Testis (tissue), 2 donors: ENCODE measurements around the gene CACTIN.

Source experiments
- CTCF ChIP-seq, 3 experiments: fragments of 450-650 bp in 2 of 3; fragments of 200-600 bp in 1 of 3; sonication (generic) in 1 of 3; IDR thresholded peaks; one replicate each; pipeline ENCODE4 v1.5.1; 2016 to 2019; ENCODE audit warnings: antibody characterized with exemption in 3 of 3, mild to moderate bottlenecking in 2 of 3, moderate library complexity in 1 of 3
- POLR2A ChIP-seq: fragments of 450-650 bp; IDR thresholded peaks from one replicate; pipeline ENCODE4 v1.6.1; 2017; ENCODE audit warnings: antibody characterized with exemption, mild to moderate bottlenecking, moderate library complexity

GRCh38 chr19:3657395-3657769 lies 30.8 kb upstream of the CACTIN start:
- no peak for TF ChIP-seq CTCF (IDR thresholded peaks at IDR 0.05)
- no peak for TF ChIP-seq POLR2A
